ENCODE results near the gene COG3. TPM values are rescaled to one million over a fixed set of nuclear protein-coding genes. Genes with fewer than 3 reads are reported as not detected.

Gene COG3
- polyA plus RNA-seq, 1 donor from 2014 or later: 90.2 TPM

GRCh38 chr13:45545686-45546409 is 81.1 kb downstream of the COG3 start:
- Histone ChIP-seq H3K4me3 (ENCODE audit: low read length) (no peak overlapping the region), H4K20me1 (ENCODE audit: insufficient read depth) (no peaks in the 10 kb centered on the region), H3K9me3 (ENCODE audit: low read length) (no peaks in the 10 kb centered on the region), H3K79me2 (replicated peaks; ENCODE audit: insufficient read depth, low read length) (no peaks in the 10 kb centered on the region), H3K9me2 (ENCODE audit: insufficient read depth, low read length) (no peaks in the 10 kb centered on the region), H3K27me3 (ENCODE audit: insufficient read depth, low read depth, low read length) (no peaks in the 10 kb centered on the region), H2AFZ (ENCODE audit: low read depth, low read length) (no peak overlapping the region), H3K4me2 (ENCODE audit: low read length) (no peak overlapping the region), H3F3A (ENCODE audit: insufficient read depth, low read length, poor library complexity, severe bottlenecking) (no peaks in the 10 kb centered on the region), H3K9ac (ENCODE audit: low read length) (no peak overlapping the region), H3K36me3 (ENCODE audit: insufficient read depth, low read length) (no peaks in the 10 kb centered on the region), H3K27ac (ENCODE audit: low read length) (no peak overlapping the region)
- TF ChIP-seq EP300 (conservative IDR thresholded peaks at IDR 0.05; ENCODE audit: poor library complexity, severe bottlenecking) (no peak), REST (IDR thresholded peaks at IDR 0.05; ENCODE audit: borderline replicate concordance) (no peak), EZH2 (IDR thresholded peaks at IDR 0.05; ENCODE audit: borderline replicate concordance, insufficient read depth, low read length, poor library complexity, severe bottlenecking) (no peak), MXI1 (conservative IDR thresholded peaks at IDR 0.05; ENCODE audit: poor library complexity, severe bottlenecking) (no peak), TAF1 (IDR thresholded peaks at IDR 0.05; ENCODE audit: low read depth) (no peak), SMC3 (conservative IDR thresholded peaks at IDR 0.05; ENCODE audit: poor library complexity) (no peak)

GRCh38 chr13:45546410-45546765 is 81.6 kb downstream of the COG3 start:
- no peak overlapping the region for H3K4me2 ChIP-seq (ENCODE audit: low read length)
- H3K27ac ChIP-seq (ENCODE audit: low read length): no peak overlapping the region
- no peaks in the 10 kb centered on the region for H3K36me3 ChIP-seq (ENCODE audit: insufficient read depth, low read length)
- no peak overlapping the region for H3K4me3 ChIP-seq (ENCODE audit: low read length)
- no peak for TF ChIP-seq EP300 (conservative IDR thresholded peaks at IDR 0.05; ENCODE audit: poor library complexity, severe bottlenecking)
- no peak for TF ChIP-seq POLR2AphosphoS5 (IDR thresholded peaks at IDR 0.05)
- TF ChIP-seq MXI1 (conservative IDR thresholded peaks at IDR 0.05; ENCODE audit: poor library complexity, severe bottlenecking): no peak
- TF ChIP-seq CTCF (IDR thresholded peaks at IDR 0.05; ENCODE audit: poor library complexity, severe bottlenecking): no peak
- no peak for TF ChIP-seq RAD21 (conservative IDR thresholded peaks at IDR 0.05)
- no peak for TF ChIP-seq SMC3 (conservative IDR thresholded peaks at IDR 0.05; ENCODE audit: poor library complexity)
- H4K20me1 ChIP-seq (ENCODE audit: insufficient read depth): no peaks in the 10 kb centered on the region
- no peaks in the 10 kb centered on the region for H3K9me2 ChIP-seq (ENCODE audit: insufficient read depth, low read length)
- no peak overlapping the region for H3K9ac ChIP-seq (ENCODE audit: low read length)
- no peaks in the 10 kb centered on the region for H3K79me2 ChIP-seq (replicated peaks; ENCODE audit: insufficient read depth, low read length)
- no peaks in the 10 kb centered on the region for H3F3A ChIP-seq (ENCODE audit: insufficient read depth, low read length, poor library complexity, severe bottlenecking)
- H2AFZ ChIP-seq (ENCODE audit: low read depth, low read length): no peak overlapping the region
- no peaks in the 10 kb centered on the region for H3K9me3 ChIP-seq (ENCODE audit: low read length)
- no peaks in the 10 kb centered on the region for H3K27me3 ChIP-seq (ENCODE audit: insufficient read depth, low read depth, low read length)

Data from neural cell (in vitro differentiated cells).